Activated T-helper 17 cell treated with anti-CD3 and anti-CD28 coated beads, Interleukin-2, amount 50 U/mL, for 72 hours (primary cell): ENCODE results near the gene ARHGAP21. TPM values are rescaled to one million over a fixed set of nuclear protein-coding genes. Genes with fewer than 3 reads are reported as not detected.

ENCODE experiments used
- ATAC-seq: fragments of 150-1000 bp; cut with Tn5 transposase; replicated peaks from 2 replicates; pipeline ENCODE4 v1.10.0; 2021; ENCODE audit warnings: mild to moderate bottlenecking, moderate library complexity
- H3K27ac Mint-ChIP-seq: one replicate; pipeline ENCODE4 v1.8.0; 2022; ENCODE audit warnings: mixed read lengths
- H3K27me3 Mint-ChIP-seq: one replicate; pipeline ENCODE4 v1.8.0; 2022; ENCODE audit warnings: mixed read lengths
- H3K36me3 Mint-ChIP-seq: one replicate; pipeline ENCODE4 v1.8.0; 2022; ENCODE audit warnings: low read depth, mild to moderate bottlenecking, mixed read lengths
- H3K4me1 Mint-ChIP-seq: one replicate; pipeline ENCODE4 v1.8.0; 2022; ENCODE audit warnings: mixed read lengths
- H3K4me3 Mint-ChIP-seq: one replicate; pipeline ENCODE4 v1.8.0; 2022; ENCODE audit warnings: mild to moderate bottlenecking, mixed read lengths
- H3K9me3 Mint-ChIP-seq: one replicate; pipeline ENCODE4 v1.8.0; 2022; ENCODE audit warnings: mixed read lengths
- total RNA-seq, 2 donors: library from RNA; stranded (reverse); gene quantifications; one replicate each; pipeline ENCODE4 v1.2.3, GENCODE V29; 2022

ARHGAP21 gene
- total RNA-seq, 2 donors from 2014 or later: 28.9 to 30.5 TPM

GRCh38 chr10:24571870-24572450 lies 151.7 kb downstream of the ARHGAP21 start:
- peaks cover 33% of the 10 kb centered on the region for H3K27me3 Mint-ChIP-seq
- H3K36me3 Mint-ChIP-seq: no peaks in the 10 kb centered on the region
- ATAC-seq: no peak
- peaks cover 4% of the 10 kb centered on the region for H3K4me1 Mint-ChIP-seq
- no peaks in the 10 kb centered on the region for H3K9me3 Mint-ChIP-seq
- no peak overlapping the region for H3K4me3 Mint-ChIP-seq
- H3K27ac Mint-ChIP-seq: no peak overlapping the region

GRCh38 chr10:24570658-24571426 lies 152.8 kb downstream of the ARHGAP21 start:
- peaks cover 4% of the 10 kb centered on the region for H3K4me1 Mint-ChIP-seq
- no peaks in the 10 kb centered on the region for H3K9me3 Mint-ChIP-seq
- H3K4me3 Mint-ChIP-seq: no peak overlapping the region
- H3K27me3 Mint-ChIP-seq: peaks cover 33% of the 10 kb centered on the region
- H3K36me3 Mint-ChIP-seq: no peaks in the 10 kb centered on the region
- H3K27ac Mint-ChIP-seq: no peak overlapping the region
- ATAC-seq: no peak

- Mint-ChIP-seq H3K4me3 (no peak overlapping the region), H3K9me3 (no peaks in the 10 kb centered on the region), H3K36me3 (no peaks in the 10 kb centered on the region), H3K27ac (no peak overlapping the region), H3K4me1 (peaks cover 4% of the 10 kb centered on the region), H3K27me3 (peaks cover 33% of the 10 kb centered on the region)
- ATAC-seq: no peak
Observed at GRCh38 chr10:24569828-24570657, 153.6 kb downstream of the ARHGAP21 start.

GRCh38 chr10:24569330-24569796 lies 154.3 kb downstream of the ARHGAP21 start:
- no peak overlapping the region for H3K27ac Mint-ChIP-seq
- no peak overlapping the region for H3K4me3 Mint-ChIP-seq
- ATAC-seq: no peak
- H3K4me1 Mint-ChIP-seq: peaks cover 4% of the 10 kb centered on the region
- no peaks in the 10 kb centered on the region for H3K9me3 Mint-ChIP-seq
- peaks cover 31% of the 10 kb centered on the region for H3K27me3 Mint-ChIP-seq
- no peaks in the 10 kb centered on the region for H3K36me3 Mint-ChIP-seq

GRCh38 chr10:24568042-24568441 lies 155.6 kb downstream of the ARHGAP21 start:
- H3K27me3 Mint-ChIP-seq: peaks cover 32% of the 10 kb centered on the region

GRCh38 chr10:24561453-24561852 lies 162.2 kb downstream of the ARHGAP21 start:
- Mint-ChIP-seq H3K27ac (no peak overlapping the region), H3K9me3 (no peaks in the 10 kb centered on the region), H3K27me3 (peaks cover 9% of the 10 kb centered on the region), H3K36me3 (no peaks in the 10 kb centered on the region), H3K4me3 (no peak overlapping the region), H3K4me1 (peaks cover 5% of the 10 kb centered on the region)
- no peak for ATAC-seq

More at GRCh38 chr10:24568042-24568441, 155.6 kb downstream of the ARHGAP21 start:
- Mint-ChIP-seq H3K27ac (no peak overlapping the region), H3K4me3 (no peak overlapping the region), H3K36me3 (no peaks in the 10 kb centered on the region), H3K4me1 (peaks cover 4% of the 10 kb centered on the region), H3K9me3 (no peaks in the 10 kb centered on the region)
- ATAC-seq: no peak

- H3K27ac Mint-ChIP-seq: no peak overlapping the region
Observed at GRCh38 chr10:24556750-24557742, 166.6 kb downstream of the ARHGAP21 start.

GRCh38 chr10:24556126-24556749 lies 167.4 kb downstream of the ARHGAP21 start:
- H3K36me3 Mint-ChIP-seq: no peaks in the 10 kb centered on the region
- no peak for ATAC-seq
- peaks cover 8% of the 10 kb centered on the region for H3K27me3 Mint-ChIP-seq
- H3K9me3 Mint-ChIP-seq: no peaks in the 10 kb centered on the region
- peaks cover 5% of the 10 kb centered on the region for H3K4me1 Mint-ChIP-seq
- H3K27ac Mint-ChIP-seq: no peak overlapping the region
- H3K4me3 Mint-ChIP-seq: no peak overlapping the region

More at GRCh38 chr10:24556750-24557742, 166.6 kb downstream of the ARHGAP21 start:
- no peak overlapping the region for H3K4me3 Mint-ChIP-seq
- H3K4me1 Mint-ChIP-seq: peaks cover 5% of the 10 kb centered on the region
- ATAC-seq: no peak
- peaks cover 8% of the 10 kb centered on the region for H3K27me3 Mint-ChIP-seq
- no peaks in the 10 kb centered on the region for H3K9me3 Mint-ChIP-seq
- H3K36me3 Mint-ChIP-seq: no peaks in the 10 kb centered on the region

GRCh38 chr10:24554036-24554435 lies 169.7 kb downstream of the ARHGAP21 start:
- no peak overlapping the region for H3K27ac Mint-ChIP-seq
- no peaks in the 10 kb centered on the region for H3K36me3 Mint-ChIP-seq
- peaks cover 5% of the 10 kb centered on the region for H3K4me1 Mint-ChIP-seq

GRCh38 chr10:24553051-24553612 lies 170.6 kb downstream of the ARHGAP21 start:
- no peak overlapping the region for H3K4me3 Mint-ChIP-seq
- no peaks in the 10 kb centered on the region for H3K9me3 Mint-ChIP-seq
- no peak for ATAC-seq
- H3K27ac Mint-ChIP-seq: no peak overlapping the region
- H3K36me3 Mint-ChIP-seq: no peaks in the 10 kb centered on the region
- peaks cover 8% of the 10 kb centered on the region for H3K27me3 Mint-ChIP-seq
- peaks cover 5% of the 10 kb centered on the region for H3K4me1 Mint-ChIP-seq

More at GRCh38 chr10:24554036-24554435, 169.7 kb downstream of the ARHGAP21 start:
- Mint-ChIP-seq H3K9me3 (no peaks in the 10 kb centered on the region), H3K27me3 (peaks cover 8% of the 10 kb centered on the region), H3K4me3 (no peak overlapping the region)
- no peak for ATAC-seq

- no peaks in the 10 kb centered on the region for H3K9me3 Mint-ChIP-seq
Observed at GRCh38 chr10:24552346-24553016, 171.2 kb downstream of the ARHGAP21 start.

GRCh38 chr10:24551161-24551560 lies 172.5 kb downstream of the ARHGAP21 start:
- peaks cover 4% of the 10 kb centered on the region for H3K27me3 Mint-ChIP-seq
- no peaks in the 10 kb centered on the region for H3K36me3 Mint-ChIP-seq
- ATAC-seq: no peak
- no peaks in the 10 kb centered on the region for H3K4me1 Mint-ChIP-seq
- H3K9me3 Mint-ChIP-seq: no peaks in the 10 kb centered on the region
- H3K27ac Mint-ChIP-seq: no peak overlapping the region
- no peak overlapping the region for H3K4me3 Mint-ChIP-seq

More at GRCh38 chr10:24552346-24553016, 171.2 kb downstream of the ARHGAP21 start:
- Mint-ChIP-seq H3K36me3 (no peaks in the 10 kb centered on the region), H3K27ac (no peak overlapping the region), H3K4me1 (peaks cover 5% of the 10 kb centered on the region), H3K4me3 (no peak overlapping the region), H3K27me3 (peaks cover 8% of the 10 kb centered on the region)
- no peak for ATAC-seq
